Progenitor cell of endocrine pancreas (in vitro differentiated cells): ENCODE results near the gene RADIL. TPM values are rescaled to one million over a fixed set of nuclear protein-coding genes. Genes with fewer than 3 reads are reported as not detected.

Source experiments
- DNase-seq: peaks from one replicate; pipeline ENCODE4 v3.0.0; 2021; ENCODE audit warnings: low spot score; ENCODE audit not compliant: unreplicated experiment
- H3K27ac Mint-ChIP-seq: 2 replicates; pipeline ENCODE4 v1.8.0; 2021; ENCODE audit warnings: mild to moderate bottlenecking, moderate library complexity, mixed read lengths
- H3K27me3 Mint-ChIP-seq: 2 replicates; pipeline ENCODE4 v1.8.0; 2021; ENCODE audit warnings: mixed read lengths
- H3K36me3 Mint-ChIP-seq: 2 replicates; pipeline ENCODE4 v1.8.0; 2022; ENCODE audit warnings: mixed read lengths; ENCODE audit not compliant: insufficient read depth
- H3K4me1 Mint-ChIP-seq: 2 replicates; pipeline ENCODE4 v1.8.0; 2021; ENCODE audit warnings: low read depth, mixed read lengths
- H3K4me3 Mint-ChIP-seq: 2 replicates; pipeline ENCODE4 v1.8.0; 2021; ENCODE audit warnings: low read depth, mild to moderate bottlenecking, moderate library complexity, mixed read lengths
- H3K9me3 Mint-ChIP-seq: 2 replicates; pipeline ENCODE4 v1.8.0; 2021; ENCODE audit warnings: low read depth, mixed read lengths
- CTCF ChIP-seq: fragments of 200-600 bp; sonication (generic); IDR thresholded peaks from one replicate; pipeline ENCODE4 v1.5.0; 2021; ENCODE audit warnings: antibody characterized with exemption, mild to moderate bottlenecking; ENCODE audit not compliant: unreplicated experiment
- total RNA-seq: library from RNA; stranded (reverse); gene quantifications from 2 replicates; pipeline ENCODE4 v1.2.1, GENCODE V29; 2021

RADIL gene
- total RNA-seq, 1 donor from 2014 or later, result 2.0 TPM

- Mint-ChIP-seq H3K4me3 (no peak overlapping the region), H3K27me3 (no peaks in the 10 kb centered on the region), H3K36me3 (no peaks in the 10 kb centered on the region), H3K9me3 (no peaks in the 10 kb centered on the region), H3K4me1 (no peaks in the 10 kb centered on the region), H3K27ac (no peak overlapping the region)
- no peak for TF ChIP-seq CTCF
- no peak for DNase-seq
Observed at GRCh38 chr7:4823441-4824119, 59.9 kb downstream of the RADIL start.

- Mint-ChIP-seq H3K27ac (no peak overlapping the region), H3K27me3 (no peaks in the 10 kb centered on the region), H3K4me1 (no peaks in the 10 kb centered on the region), H3K9me3 (no peaks in the 10 kb centered on the region), H3K36me3 (no peaks in the 10 kb centered on the region), H3K4me3 (no peak overlapping the region)
- DNase-seq, result no peak
- no peak for TF ChIP-seq CTCF
Observed at GRCh38 chr7:4822677-4823076, 60.8 kb downstream of the RADIL start.

- H3K27ac Mint-ChIP-seq, result no peak overlapping the region
- H3K4me3 Mint-ChIP-seq, result no peak overlapping the region
- no peaks in the 10 kb centered on the region for H3K36me3 Mint-ChIP-seq
- H3K9me3 Mint-ChIP-seq, result no peaks in the 10 kb centered on the region
- DNase-seq, result no peak
- TF ChIP-seq CTCF, result no peak
- no peaks in the 10 kb centered on the region for H3K27me3 Mint-ChIP-seq
- H3K4me1 Mint-ChIP-seq, result no peaks in the 10 kb centered on the region
Observed at GRCh38 chr7:4820967-4821471, 62.5 kb downstream of the RADIL start.

- H3K4me1 Mint-ChIP-seq, result no peaks in the 10 kb centered on the region
- no peak overlapping the region for H3K27ac Mint-ChIP-seq
- no peaks in the 10 kb centered on the region for H3K36me3 Mint-ChIP-seq
- H3K9me3 Mint-ChIP-seq, result no peaks in the 10 kb centered on the region
- no peak overlapping the region for H3K4me3 Mint-ChIP-seq
- H3K27me3 Mint-ChIP-seq, result no peaks in the 10 kb centered on the region
- DNase-seq, result no peak
- TF ChIP-seq CTCF, result no peak
Observed at GRCh38 chr7:4820405-4820966, 63.0 kb downstream of the RADIL start.

- H3K4me1 Mint-ChIP-seq, result no peaks in the 10 kb centered on the region
- H3K9me3 Mint-ChIP-seq, result no peaks in the 10 kb centered on the region
- TF ChIP-seq CTCF, result no peak
- H3K36me3 Mint-ChIP-seq, result no peaks in the 10 kb centered on the region
- no peak for DNase-seq
- H3K27ac Mint-ChIP-seq, result no peak overlapping the region
- H3K27me3 Mint-ChIP-seq, result no peaks in the 10 kb centered on the region
- no peak overlapping the region for H3K4me3 Mint-ChIP-seq
Observed at GRCh38 chr7:4819560-4820404, 63.7 kb downstream of the RADIL start.
